ENCODE data around the gene FOXP2.

GRCh38 chr7:114652041-114652440 lies 237.4 kb downstream of the FOXP2 start:
- no peak for TF ChIP-seq GATA3 (IDR thresholded peaks at IDR 0.05; ENCODE audit: low read depth, low read length)
- TF ChIP-seq GATA2 (IDR thresholded peaks at IDR 0.05; ENCODE audit: low read depth, low read length) = no peak

Measured in SH-SY5Y (cell line).